Suprapubic skin (tissue), 4 donors: Measurements from ENCODE around the gene LRG1. TPM values are rescaled to one million over a fixed set of nuclear protein-coding genes. Genes with fewer than 3 reads are reported as not detected.

Source experiments
- DNase-seq, 2 donors: peaks; one replicate each; pipeline ENCODE4 v3.0.0-alpha.2; 2019; ENCODE audit warnings: low spot score in 2 of 2
- H3K27ac ChIP-seq: fragments of 200-600 bp; sonication (generic); one replicate; pipeline ENCODE4 v1.5.1; 2019
- H3K27me3 ChIP-seq: fragments of 200-600 bp; sonication (generic); one replicate; pipeline ENCODE4 v1.5.1; 2019
- H3K36me3 ChIP-seq: fragments of 200-600 bp; sonication (generic); one replicate; pipeline ENCODE4 v1.5.1; 2019
- H3K4me1 ChIP-seq: fragments of 200-600 bp; sonication (generic); one replicate; pipeline ENCODE4 v1.5.1; 2019
- H3K4me3 ChIP-seq: fragments of 200-600 bp; sonication (generic); one replicate; pipeline ENCODE4 v1.5.1; 2019; ENCODE audit warnings: mild to moderate bottlenecking
- H3K9me3 ChIP-seq: fragments of 200-600 bp; sonication (generic); one replicate; pipeline ENCODE4 v1.5.1; 2019
- CTCF ChIP-seq, 2 donors: fragments of 200-600 bp in 1 of 2; fragments of 450-650 bp in 1 of 2; sonication (generic) in 1 of 2; IDR thresholded peaks; one replicate each; pipeline ENCODE4 v1.5.1; 2016 to 2019; ENCODE audit warnings: antibody characterized with exemption in 2 of 2, mild to moderate bottlenecking in 1 of 2, moderate library complexity in 1 of 2
- EP300 ChIP-seq: sonication (generic); formaldehyde crosslinking; IDR thresholded peaks from one replicate; pipeline ENCODE4 v1.6.1; 2017; ENCODE audit warnings: antibody characterized with exemption
- POLR2A ChIP-seq, 2 donors: fragments of 450-650 bp; IDR thresholded peaks; one replicate each; pipeline ENCODE4 v1.6.1; 2017; ENCODE audit warnings: antibody characterized with exemption in 2 of 2, mild to moderate bottlenecking in 2 of 2, moderate library complexity in 2 of 2
- POLR2AphosphoS5 ChIP-seq, 3 donors: sonication (generic); formaldehyde crosslinking; IDR thresholded peaks; one replicate each; pipeline ENCODE4 v1.6.1; 2017; ENCODE audit warnings: antibody characterized with exemption in 3 of 3
- WGBS: methylation state at CpG from one replicate; pipeline ENCODE4 v1.1.5; 2018; 5-methylcytosine and 5-hydroxymethylcytosine counted together
- total RNA-seq, 4 donors: library from RNA; depleted of rRNA; stranded (reverse); fragments of >200 nt; gene quantifications; one replicate each; pipeline ENCODE4 v1.1.0, GENCODE V29; 2016

The LRG1 gene
- total RNA-seq = 1 to 10 TPM; 4.5 to 8.0 (median 6.3) TPM

- DNase-seq = no peak
- TF ChIP-seq CTCF (IDR thresholded peaks at IDR 0.05) = no peak
- TF ChIP-seq POLR2A (IDR thresholded peaks at IDR 0.05) = no peak
- TF ChIP-seq EP300 = no peak
- TF ChIP-seq POLR2AphosphoS5 (IDR thresholded peaks at IDR 0.05) = no peak
- peak within 1 kb of the TSS; percentile 25 for H3K27ac ChIP-seq
- H3K4me3 ChIP-seq = no peak within 1 kb of the TSS
- peaks cover 12% of the 10 kb centered on the region for H3K4me1 ChIP-seq
- no peaks in the 10 kb centered on the region for H3K36me3 ChIP-seq
- H3K27me3 ChIP-seq = peaks cover 39% of the 10 kb centered on the region
- WGBS = 34% methylated on average over 9 of the region's 14 CpGs
- no peaks in the 10 kb centered on the region for H3K9me3 ChIP-seq
Observed at GRCh38 chr19:4539693-4540581, at the start of gene LRG1. TSS of gene LRG1 (minus strand) at chr19:4540036. CDS start at chr19:4540013, 23 bp downstream.

GRCh38 chr19:4588291-4588761 is 48.5 kb upstream of the LRG1 start:
- WGBS = 54% methylated on average over 9 of the region's 9 CpGs
- Histone ChIP-seq H3K27ac (no peak overlapping the region), H3K4me1 (peaks cover 16% of the 10 kb centered on the region), H3K36me3 (no peaks in the 10 kb centered on the region), H3K9me3 (no peaks in the 10 kb centered on the region), H3K4me3 (no peak overlapping the region), H3K27me3 (peaks cover 56% of the 10 kb centered on the region)
- DNase-seq = no peak
- TF ChIP-seq POLR2A (IDR thresholded peaks at IDR 0.05) (no peak), CTCF (IDR thresholded peaks at IDR 0.05) (no peak), EP300 (no peak), POLR2AphosphoS5 (IDR thresholded peaks at IDR 0.05) (no peak)

- H3K36me3 ChIP-seq = no peaks in the 10 kb centered on the region
- WGBS = 74% methylated on average over 6 of the region's 6 CpGs
- H3K27ac ChIP-seq = no peak overlapping the region
- H3K4me1 ChIP-seq = peaks cover 13% of the 10 kb centered on the region
- DNase-seq = no peak
- TF ChIP-seq POLR2A (IDR thresholded peaks at IDR 0.05) (no peak), POLR2AphosphoS5 (IDR thresholded peaks at IDR 0.05) (no peak), EP300 (no peak), CTCF (IDR thresholded peaks at IDR 0.05) (no peak)
- H3K27me3 ChIP-seq = peaks cover 56% of the 10 kb centered on the region
- no peak overlapping the region for H3K4me3 ChIP-seq
- H3K9me3 ChIP-seq = no peaks in the 10 kb centered on the region
Observed at GRCh38 chr19:4587527-4587926, 47.7 kb upstream of the LRG1 start.

- WGBS = 77% methylated on average over 6 of the region's 6 CpGs
- H3K27ac ChIP-seq = no peak overlapping the region
- no peak overlapping the region for H3K4me3 ChIP-seq
- no peaks in the 10 kb centered on the region for H3K9me3 ChIP-seq
- TF ChIP-seq EP300 (no peak), CTCF (IDR thresholded peaks at IDR 0.05) (no peak), POLR2A (IDR thresholded peaks at IDR 0.05) (no peak), POLR2AphosphoS5 (IDR thresholded peaks at IDR 0.05) (no peak)
- peaks cover 13% of the 10 kb centered on the region for H3K4me1 ChIP-seq
- H3K27me3 ChIP-seq = peaks cover 61% of the 10 kb centered on the region
- DNase-seq = no peak
- no peaks in the 10 kb centered on the region for H3K36me3 ChIP-seq
Observed at GRCh38 chr19:4586691-4587090, 46.9 kb upstream of the LRG1 start.

- TF ChIP-seq CTCF (IDR thresholded peaks at IDR 0.05) = no peak
- no peak for TF ChIP-seq POLR2AphosphoS5 (IDR thresholded peaks at IDR 0.05)
- TF ChIP-seq EP300 = no peak
- TF ChIP-seq POLR2A (IDR thresholded peaks at IDR 0.05) = no peak
- H3K9me3 ChIP-seq = no peaks in the 10 kb centered on the region
- peaks cover 14% of the 10 kb centered on the region for H3K4me1 ChIP-seq
- H3K27ac ChIP-seq = no peak overlapping the region
- H3K27me3 ChIP-seq = peaks cover 62% of the 10 kb centered on the region
- 61% methylated on average over 6 of the region's 6 CpGs for WGBS
- no peak for DNase-seq
- H3K36me3 ChIP-seq = no peaks in the 10 kb centered on the region
- no peak overlapping the region for H3K4me3 ChIP-seq
Observed at GRCh38 chr19:4586245-4586644, 46.4 kb upstream of the LRG1 start.
